CD4-positive, alpha-beta T cell treated with Interleukin-4 for 1 hour (primary cell): ENCODE data around the gene GATAD2A.

ENCODE experiments used
- DNase-seq, 2 donors: peaks; one replicate each; pipeline ENCODE4 v3.0.0-alpha.2; 2020 to 2022

Gene GATAD2A

DNA sequence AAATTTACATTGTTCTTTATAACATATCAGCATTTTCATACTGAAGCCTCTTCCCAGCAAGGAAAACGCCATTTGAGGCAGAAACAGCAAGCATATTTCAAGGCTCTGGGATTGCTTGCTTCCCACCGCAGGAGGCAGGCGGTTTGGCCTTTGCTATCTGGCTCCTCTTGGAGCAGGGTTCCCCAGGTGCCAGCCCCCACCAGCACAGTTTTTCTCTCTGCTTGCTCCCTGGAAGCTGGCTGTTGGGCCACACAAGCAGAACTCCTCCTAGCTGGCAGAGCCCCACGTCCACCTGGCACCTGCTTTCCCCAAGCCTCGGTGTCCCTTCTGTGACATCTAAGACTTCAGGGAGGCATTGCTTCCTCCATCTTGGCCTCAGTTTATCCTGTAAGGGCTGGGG lies 16.7 kb downstream of the GATAD2A start:
- no peak for DNase-seq

- DNase-seq, result no peak
These were observed 17.8 kb downstream of the GATAD2A start for GRCh38 chr19:19423322-19423721.

- no peak for DNase-seq
These were observed 19.8 kb downstream of the GATAD2A start for GRCh38 chr19:19425170-19425875.

DNA sequence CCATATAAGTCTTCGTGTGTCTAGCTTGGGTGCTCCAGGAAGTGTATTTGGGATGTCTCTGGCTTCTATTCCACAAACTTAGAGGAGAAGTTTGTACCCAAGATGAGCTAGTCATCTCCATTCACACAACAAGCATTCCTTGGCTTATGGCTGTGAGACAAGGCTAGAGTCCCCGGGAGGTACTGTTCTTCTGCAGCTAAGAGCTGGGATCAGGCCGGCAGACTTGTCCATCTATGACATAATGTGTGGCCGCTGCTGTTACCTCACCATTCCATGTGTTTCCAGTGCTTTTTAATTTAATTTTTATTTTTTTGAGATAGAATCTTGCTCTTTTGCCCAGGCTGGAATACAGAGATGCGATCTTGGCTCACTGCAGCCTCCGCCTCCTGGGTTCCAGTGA lies 20.7 kb downstream of the GATAD2A start:
- no peak for DNase-seq

DNA sequence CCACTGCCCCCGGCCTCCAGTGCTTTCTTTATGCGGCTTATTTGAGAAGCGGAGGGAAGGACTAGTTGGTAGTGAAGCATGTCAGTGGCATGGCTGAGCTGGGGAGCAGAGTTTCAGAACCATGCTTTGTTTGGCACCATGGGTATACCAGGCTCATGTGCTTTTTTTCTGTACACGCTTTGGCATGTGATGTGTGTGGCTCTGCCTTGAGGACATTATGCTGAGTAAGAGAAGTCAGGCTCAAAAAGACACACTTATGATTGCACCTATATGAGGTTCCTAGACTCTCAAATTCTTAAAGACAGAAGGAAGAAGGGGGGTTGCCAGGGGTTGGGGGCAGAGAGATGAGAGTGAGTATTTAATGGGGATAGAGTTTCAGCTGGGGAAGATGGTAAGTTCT lies 21.3 kb downstream of the GATAD2A start:
- no peak for DNase-seq

- DNase-seq, result no peak
These were observed 21.8 kb downstream of the GATAD2A start for GRCh38 chr19:19427302-19427701.

- no peak for DNase-seq
These were observed 22.5 kb downstream of the GATAD2A start for GRCh38 chr19:19427944-19428343.

DNA sequence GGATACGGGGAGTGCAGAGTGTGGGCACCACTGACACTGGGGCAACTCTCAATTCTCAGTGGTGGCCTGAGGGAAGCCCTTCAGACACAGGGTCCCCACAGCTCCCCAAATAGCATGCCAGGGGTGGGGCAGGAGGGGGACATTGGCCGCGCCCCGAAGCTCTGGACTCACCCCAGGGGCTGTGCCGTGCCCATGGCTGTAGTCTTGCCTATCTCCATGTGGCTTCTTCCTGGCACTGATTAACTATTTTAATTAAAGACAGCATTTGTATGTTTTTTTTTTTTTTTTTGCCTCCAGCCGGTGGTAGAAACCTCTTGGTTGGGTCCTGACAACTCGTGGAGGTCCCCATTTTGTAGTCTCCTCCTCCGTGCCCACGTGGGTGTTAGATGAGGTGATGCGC lies 23.3 kb downstream of the GATAD2A start:
- no peak for DNase-seq

GRCh38 chr19:19429361-19429760 lies 23.9 kb downstream of the GATAD2A start:
- no peak for DNase-seq

- no peak for DNase-seq
These were observed 27.3 kb downstream of the GATAD2A start for GRCh38 chr19:19432732-19433131.

GRCh38 chr19:19433666-19434213 lies 28.3 kb downstream of the GATAD2A start:
- DNase-seq, result no peak

DNA sequence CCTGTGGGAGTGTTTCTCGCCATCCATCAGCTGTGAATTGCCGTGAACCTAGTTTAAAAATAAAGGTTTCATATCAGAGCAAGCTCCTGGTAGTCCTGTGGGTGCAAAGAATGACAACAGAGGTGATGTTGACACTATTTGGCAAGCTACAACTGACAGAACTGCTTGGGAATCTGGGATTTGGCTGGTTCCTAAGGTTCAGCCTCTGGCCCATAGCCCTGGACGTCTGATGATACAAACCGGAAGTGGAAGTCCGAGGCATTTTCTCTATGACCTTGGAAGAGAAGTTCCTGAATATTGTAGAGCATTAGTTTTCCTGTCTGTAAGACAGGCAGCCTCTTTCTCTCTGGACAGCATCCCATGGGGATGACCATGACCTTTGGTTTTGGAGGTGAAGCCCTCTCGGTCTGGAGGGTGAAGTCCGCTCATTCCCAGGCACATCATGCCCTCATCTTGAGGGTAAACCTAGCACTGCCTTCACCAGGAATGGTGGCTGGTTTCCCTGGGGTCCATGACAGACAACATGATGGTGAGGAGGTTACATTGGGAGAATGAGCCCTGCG lies 29.1 kb downstream of the GATAD2A start:
- DNase-seq, result no peak

- DNase-seq, result no peak
These were observed 30.7 kb downstream of the GATAD2A start for GRCh38 chr19:19436137-19436691.

DNA sequence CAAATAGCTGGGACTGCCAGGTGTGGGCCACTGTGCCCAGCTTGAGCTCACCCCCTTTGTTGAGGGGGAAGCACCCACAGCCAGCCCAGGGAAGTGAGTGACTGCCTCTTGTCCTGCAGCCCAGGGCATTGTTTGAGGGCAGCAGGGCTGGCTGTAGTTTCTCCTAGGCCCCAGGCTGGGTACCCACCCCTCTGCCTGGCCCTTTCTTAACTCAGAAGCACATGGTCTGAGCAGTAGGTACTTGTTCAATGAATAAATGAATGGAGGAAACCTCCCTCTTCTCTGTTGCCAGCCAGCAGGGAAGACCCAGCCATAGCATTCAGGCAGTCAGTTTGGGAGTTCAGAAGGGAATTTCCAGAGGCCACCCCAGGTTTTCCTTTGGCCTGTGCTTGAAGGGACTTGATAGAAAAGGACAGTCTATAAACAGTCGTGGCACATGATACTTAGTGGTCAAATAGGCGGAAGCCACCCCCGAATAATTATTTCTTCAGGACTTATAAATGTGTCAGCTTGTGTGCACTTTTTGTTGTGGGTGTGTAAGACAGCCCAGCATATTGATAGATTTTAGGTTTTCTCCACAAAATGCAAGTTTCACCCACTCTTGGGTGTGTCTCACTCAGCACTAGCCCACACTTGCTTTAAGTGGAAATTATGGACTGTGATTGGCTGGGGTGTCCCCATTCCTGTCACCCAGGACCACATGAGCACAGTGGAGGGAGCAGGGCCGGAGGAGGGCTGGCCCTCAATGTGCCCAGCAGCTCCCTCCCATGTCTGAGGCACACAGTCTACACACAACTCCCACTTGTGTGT lies 33.1 kb downstream of the GATAD2A start:
- no peak for DNase-seq

- DNase-seq, result no peak
These were observed 33.7 kb downstream of the GATAD2A start for GRCh38 chr19:19439176-19439482.

- no peak for DNase-seq
These were observed 37.8 kb downstream of the GATAD2A start for GRCh38 chr19:19443283-19443682.

- DNase-seq, result no peak
These were observed 38.6 kb downstream of the GATAD2A start for GRCh38 chr19:19443902-19444680.

GRCh38 chr19:19444681-19445155 lies 39.2 kb downstream of the GATAD2A start:
- peak; percentile 28 to 32 for DNase-seq

DNA sequence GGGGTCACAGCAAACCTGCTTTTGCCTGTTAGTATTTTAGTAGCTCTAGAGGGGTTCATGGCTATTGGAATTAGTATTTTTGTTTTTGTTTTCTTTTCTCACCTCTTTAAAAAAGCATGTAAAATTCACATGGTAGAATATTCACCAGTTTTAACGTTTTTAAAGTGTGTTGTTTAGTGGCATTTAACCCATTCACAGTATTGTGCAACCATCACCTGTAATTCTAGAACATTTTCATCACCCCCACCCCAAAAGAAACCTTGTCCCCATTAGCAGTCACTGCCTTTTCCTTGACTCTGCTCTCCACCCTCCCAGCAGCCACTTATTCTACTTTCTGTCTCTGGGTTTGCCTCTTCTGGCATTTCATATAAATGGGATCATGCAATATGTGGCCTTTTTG lies 39.8 kb downstream of the GATAD2A start:
- DNase-seq, result no peak

DNA sequence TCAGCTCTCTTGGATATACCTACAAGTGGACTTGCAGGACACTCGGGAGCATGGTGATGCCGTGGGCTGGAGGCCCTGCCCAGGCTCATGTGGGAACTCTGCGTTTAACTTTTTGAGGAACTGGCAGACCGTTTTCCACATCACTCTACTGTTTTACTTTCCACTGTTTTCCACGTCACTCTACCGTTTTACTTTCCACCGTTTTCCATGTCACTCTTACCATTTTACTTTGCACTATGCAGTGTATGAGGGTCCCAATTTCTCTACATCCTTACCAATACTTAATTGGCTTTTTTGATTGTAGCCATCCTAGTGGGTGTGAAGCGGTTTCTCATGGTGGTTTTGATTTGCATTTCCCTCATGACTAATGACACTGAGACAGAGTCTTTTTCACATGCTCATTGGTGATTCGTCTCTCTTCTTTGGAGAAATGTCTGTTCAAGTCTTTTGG lies 40.5 kb downstream of the GATAD2A start:
- peak in 1 of 2 donors; percentile 47 for DNase-seq

GRCh38 chr19:19446655-19447437 lies 41.4 kb downstream of the GATAD2A start:
- DNase-seq, result no peak
